ENCODE results near the gene RAG1. TPM values are rescaled to one million over a fixed set of nuclear protein-coding genes. Genes with fewer than 3 reads are reported as not detected.
A peak's percentile ranks its signal among the peaks of the same experiment; 100 is the strongest.

Gene RAG1
- total and polyA plus RNA-seq, 2 of the 13 experiments (the other 11 are each of a cell fraction or from before 2014, with no cell fraction given), result 0.11 to 0.15 TPM

DNA sequence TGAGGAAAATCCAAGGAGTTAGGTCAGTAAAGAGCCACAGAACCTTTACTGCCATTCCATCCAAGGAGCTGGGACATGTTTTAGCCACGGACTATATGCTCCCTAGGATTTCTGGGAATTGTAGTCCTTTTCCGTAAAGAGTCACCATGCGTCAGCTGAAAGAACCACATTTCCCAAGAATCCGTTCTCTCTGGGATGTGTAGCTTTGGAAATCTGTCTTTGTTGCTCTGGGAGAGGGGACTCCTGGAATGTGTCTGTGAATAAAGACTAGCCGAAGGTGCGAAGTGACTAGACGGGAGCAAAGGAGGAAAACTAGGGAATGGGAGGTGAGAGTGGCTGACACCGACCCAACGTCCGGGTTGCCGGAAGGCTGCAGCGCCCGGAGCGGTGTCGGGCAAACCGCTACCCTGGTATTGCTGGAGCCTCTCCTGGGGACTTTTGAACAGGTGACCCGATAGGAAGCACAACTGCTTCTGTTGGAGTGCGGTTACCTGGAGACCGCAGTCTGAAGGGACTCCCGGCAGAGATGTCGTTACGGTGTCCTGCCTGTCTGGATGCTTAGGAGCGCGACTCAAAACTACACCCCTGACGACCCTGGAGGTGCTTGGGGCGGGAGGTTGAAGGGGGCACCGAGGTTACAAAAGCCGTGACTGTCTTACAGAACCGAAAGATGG, 26.6 kb downstream of the RAG1 start, which contains the start of gene IFTAP (continued):
- TF ChIP-seq, protein P1, sequence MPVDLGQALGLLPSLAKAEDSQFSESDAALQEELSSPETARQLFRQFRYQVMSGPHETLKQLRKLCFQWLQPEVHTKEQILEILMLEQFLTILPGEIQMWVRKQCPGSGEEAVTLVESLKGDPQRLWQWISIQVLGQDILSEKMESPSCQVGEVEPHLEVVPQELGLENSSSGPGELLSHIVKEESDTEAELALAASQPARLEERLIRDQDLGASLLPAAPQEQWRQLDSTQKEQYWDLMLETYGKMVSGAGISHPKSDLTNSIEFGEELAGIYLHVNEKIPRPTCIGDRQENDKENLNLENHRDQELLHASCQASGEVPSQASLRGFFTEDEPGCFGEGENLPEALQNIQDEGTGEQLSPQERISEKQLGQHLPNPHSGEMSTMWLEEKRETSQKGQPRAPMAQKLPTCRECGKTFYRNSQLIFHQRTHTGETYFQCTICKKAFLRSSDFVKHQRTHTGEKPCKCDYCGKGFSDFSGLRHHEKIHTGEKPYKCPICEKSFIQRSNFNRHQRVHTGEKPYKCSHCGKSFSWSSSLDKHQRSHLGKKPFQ (CRISPR knock-in tag; IDR thresholded peaks at IDR 0.05; ENCODE audit: insufficient replicate concordance), result no peak
- TF ChIP-seq SMYD3 (CRISPR knock-in tag; IDR thresholded peaks at IDR 0.05), result no peak
- TF ChIP-seq ZNF12 (CRISPR knock-in tag; IDR thresholded peaks at IDR 0.05), result peak; percentile 24; the same call in 1 of the 2 replicates
- TF ChIP-seq SRF (IDR thresholded peaks at IDR 0.05; ENCODE audit: low read depth, low read length), result peak; percentile 59; the same call in 1 of the 2 replicates
- TF ChIP-seq ZFP1 (CRISPR knock-in tag; IDR thresholded peaks at IDR 0.05), result peak; percentile 68; the same call in 1 of the 2 replicates
- TF ChIP-seq YY1 (IDR thresholded peaks at IDR 0.05; ENCODE audit: insufficient read depth, insufficient replicate concordance, low read depth, low read length), result no peak
- TF ChIP-seq ZNF607 (CRISPR knock-in tag; IDR thresholded peaks at IDR 0.05; ENCODE audit: borderline replicate concordance), result no peak
- peak; percentile 72 for TF ChIP-seq PHF8 (CRISPR knock-in tag; IDR thresholded peaks at IDR 0.05)
- no peak for TF ChIP-seq U2AF1 (optimal IDR thresholded peaks at IDR 0.05; ENCODE audit: low read depth, low read length)
- 0 out of 2 replicates have a peak, but pooled peaks have one; percentile 18 for TF ChIP-seq ZNF644 (CRISPR knock-in tag; IDR thresholded peaks at IDR 0.05; ENCODE audit: low read depth)
- no peak for TF ChIP-seq KLF6 (CRISPR knock-in tag; IDR thresholded peaks at IDR 0.05)
- peak; percentile 77 for TF ChIP-seq ASH2L (IDR thresholded peaks at IDR 0.05; ENCODE audit: insufficient read length, low read depth, low read length)
- peak; percentile 55; the same call in 1 of the 2 replicates for TF ChIP-seq LCORL (IDR thresholded peaks at IDR 0.05)
- TF ChIP-seq LCORL (CRISPR knock-in tag; IDR thresholded peaks at IDR 0.05), result no peak
- TF ChIP-seq ZFY (CRISPR knock-in tag; IDR thresholded peaks at IDR 0.05), result peak; percentile 42; the same call in 1 of the 2 replicates
- TF ChIP-seq NFATC3 (CRISPR knock-in tag; IDR thresholded peaks at IDR 0.05), result no peak
- peak; percentile 52; the same call in 1 of the 2 replicates for TF ChIP-seq KMT2A (CRISPR knock-in tag; IDR thresholded peaks at IDR 0.05)
- no peak for TF ChIP-seq PAWR (CRISPR knock-in tag; IDR thresholded peaks at IDR 0.05; ENCODE audit: borderline replicate concordance)
- no peak for TF ChIP-seq JDP2 (CRISPR knock-in tag; IDR thresholded peaks at IDR 0.05; ENCODE audit: borderline replicate concordance)
- TF ChIP-seq ZKSCAN5 (CRISPR knock-in tag; IDR thresholded peaks at IDR 0.05), result no peak
- TF ChIP-seq ZNF841 (CRISPR knock-in tag; IDR thresholded peaks at IDR 0.05; ENCODE audit: borderline replicate concordance), result no peak
- TF ChIP-seq FOXP1 (IDR thresholded peaks at IDR 0.05), result no peak
- peak; percentile 60 for TF ChIP-seq FOXP1 (CRISPR knock-in tag; IDR thresholded peaks at IDR 0.05)
- TF ChIP-seq ZMYM4 (CRISPR knock-in tag; IDR thresholded peaks at IDR 0.05), result peak; percentile 41; the same call in 1 of the 2 replicates
- TF ChIP-seq HNRNPLL (IDR thresholded peaks at IDR 0.05; ENCODE audit: low read depth, low read length, poor library complexity, severe bottlenecking), result peak; percentile 87
- TF ChIP-seq SIX1 (CRISPR knock-in tag; IDR thresholded peaks at IDR 0.05; ENCODE audit: borderline replicate concordance), result 0 out of 2 replicates have a peak, but pooled peaks have one; percentile 20
- peak; percentile 33; the same call in 1 of the 2 replicates for TF ChIP-seq NR2F6 (IDR thresholded peaks at IDR 0.05)
- peak; percentile 39; the same call in 1 of the 2 replicates for TF ChIP-seq NR2F6 (CRISPR knock-in tag; IDR thresholded peaks at IDR 0.05)
- TF ChIP-seq POGZ (CRISPR knock-in tag; IDR thresholded peaks at IDR 0.05), result peak; percentile 85
- peak; percentile 48 for TF ChIP-seq XRCC5 (optimal IDR thresholded peaks at IDR 0.05; ENCODE audit: low read length)
